ENCODE results near the gene ELMO3. TPM values are rescaled to one million over a fixed set of nuclear protein-coding genes. Genes with fewer than 3 reads are reported as not detected.
A peak's percentile ranks its signal among the peaks of the same experiment; 100 is the strongest.

The ELMO3 gene
- total and polyA plus RNA-seq, 2 of the 13 experiments (the other 11 are each of a cell fraction or from before 2014, with no cell fraction given) = 2.6 to 4.0 TPM

- TF ChIP-seq ZBTB40 (IDR thresholded peaks at IDR 0.05) (no peak), ZBTB40 (CRISPR knock-in tag; IDR thresholded peaks at IDR 0.05) (no peak), ZFP36L2 (CRISPR knock-in tag; IDR thresholded peaks at IDR 0.05) (no peak), ZNF382 (CRISPR knock-in tag; IDR thresholded peaks at IDR 0.05; ENCODE audit: borderline replicate concordance) (no peak), STAT6 (CRISPR knock-in tag; IDR thresholded peaks at IDR 0.05; ENCODE audit: borderline replicate concordance) (no peak; the same call in 1 of the 2 replicates), NRL (CRISPR knock-in tag; IDR thresholded peaks at IDR 0.05; ENCODE audit: borderline replicate concordance) (no peak), ZNF619 (CRISPR knock-in tag; IDR thresholded peaks at IDR 0.05) (no peak), EZH2 (conservative IDR thresholded peaks at IDR 0.05; ENCODE audit: low read depth, low read length) (no peak), E2F1 (CRISPR knock-in tag; IDR thresholded peaks at IDR 0.05) (peak; percentile 63; the same call in 1 of the 2 replicates), CENPX (CRISPR knock-in tag; IDR thresholded peaks at IDR 0.05) (0 out of 2 replicates have a peak, but pooled peaks have one; percentile 78), TAF15 (IDR thresholded peaks at IDR 0.05; ENCODE audit: low read depth, low read length, poor library complexity, severe bottlenecking) (peak; percentile 46), SYNCRIP (IDR thresholded peaks at IDR 0.05; ENCODE audit: insufficient read depth, low read depth, low read length) (no peak), TBL1XR1 (IDR thresholded peaks at IDR 0.05; ENCODE audit: borderline replicate concordance, low read length, partially characterized antibody) (no peak), ATF5 (CRISPR knock-in tag; IDR thresholded peaks at IDR 0.05; ENCODE audit: low read depth) (no peak), ZNF207 (IDR thresholded peaks at IDR 0.05; ENCODE audit: borderline replicate concordance) (no peak), SMARCE1 (IDR thresholded peaks at IDR 0.05; ENCODE audit: borderline replicate concordance) (no peak)
These were observed 34.3 kb upstream of the ELMO3 start, which contains the start of gene HSF4 (continued) for GRCh38 chr16:67164599-67165061.

Measured in HepG2 (cell line).